Right lobe of liver (tissue), 6 donors: ENCODE results near the gene STK35. TPM values are rescaled to one million over a fixed set of nuclear protein-coding genes. Genes with fewer than 3 reads are reported as not detected.
A peak's percentile ranks its signal among the peaks of the same experiment; 100 is the strongest.

Experiments
- ATAC-seq, 4 donors: fragments of 200-7000 bp; cut with Tn5 transposase; one replicate each; pipeline ENCODE4 v1.9.1; 2020; ENCODE audit warnings: mild to moderate bottlenecking in 4 of 4, moderate library complexity in 4 of 4
- DNase-seq, 3 donors: peaks; one replicate each; pipeline ENCODE4 v3.0.0-alpha.2; 2020
- H3K27ac ChIP-seq, 3 donors: fragments of 200-600 bp; one replicate each; pipeline ENCODE4 v1.8.0; 2022
- H3K27me3 ChIP-seq, 2 donors: fragments of 200-600 bp; one replicate each; pipeline ENCODE4 v1.8.0; 2022
- H3K36me3 ChIP-seq, 4 donors: fragments of 200-600 bp; sonication (generic) in 1 of 4; one replicate each; pipeline versions ENCODE4 v1.5.1 to v1.8.0; 2017 to 2022; ENCODE audit warnings: control low read depth in 1 of 4
- H3K4me1 ChIP-seq, 4 donors: fragments of 200-600 bp; sonication (generic) in 1 of 4; one replicate each; pipeline versions ENCODE4 v1.5.1 to v1.8.0; 2017 to 2022; ENCODE audit warnings: control low read depth in 1 of 4
- H3K4me3 ChIP-seq, 3 donors: fragments of 200-600 bp; one replicate each; pipeline ENCODE4 v1.8.0; 2022
- H3K9me3 ChIP-seq, 4 donors: fragments of 200-600 bp; sonication (generic) in 1 of 4; one replicate each; pipeline versions ENCODE4 v1.5.1 to v1.8.0; 2017 to 2022; ENCODE audit warnings: control low read depth in 1 of 4
- POLR2A ChIP-seq: fragments of 450-650 bp; IDR thresholded peaks from one replicate; pipeline ENCODE4 v1.6.1; 2017; ENCODE audit warnings: antibody characterized with exemption, mild to moderate bottlenecking
- WGBS: methylation state at CpG from one replicate; pipeline ENCODE4 v1.1.6; 2018; ENCODE audit warnings: low coverage, low lambda C conversion rate; ENCODE audit not compliant: insufficient coverage; ENCODE audit errors: missing lambda C conversion rate; 5-methylcytosine and 5-hydroxymethylcytosine counted together
- intact Hi-C, 2 donors: fragments of 100-400 bp; cut with DNase I; formaldehyde crosslinking; loops; one replicate each; pipeline versions ENCODE4 v1.11.2 to v1.14.1; 2022
- total RNA-seq, 6 experiments: library from RNA; depleted of rRNA in 2 of 6; stranded (reverse); fragments of >200 nt in 2 of 6; fragmentation: NEBNext Ultra II Directional in 3 of 6; extraction: Animal tissue kit (Norgen Biotek cat#: 25700) in 3 of 6; gene quantifications; one replicate each; pipeline versions ENCODE4 v1.1.0 to v1.2.4, GENCODE V29; 2016 to 2023
- TF ChIP-seq, protein P1 (sequence below), 4 donors: fragments of 200-600 bp in 3 of 4; fragments of 450-650 bp in 1 of 4; IDR thresholded peaks; one replicate each; pipeline versions ENCODE4 v1.5.1 to v1.8.0; 2016 to 2022; ENCODE audit warnings: antibody characterized with exemption in 4 of 4, mild to moderate bottlenecking in 2 of 4
- donor health status: DM: no; HTN: yes; CAD: no.
- donor health status: DM: no; HTN: no; CAD: no.
- donor health status: DM: no; HTN: no; CAD: no.
- donor health status: DM: no; HTN: yes; CAD: no.
- donor health status: DM: no; HTN: yes; CAD: no.

STK35 gene
- total RNA-seq, 6 experiments from 2014 or later, result 6.0 to 12.7 (median 7.2) TPM

DNA sequence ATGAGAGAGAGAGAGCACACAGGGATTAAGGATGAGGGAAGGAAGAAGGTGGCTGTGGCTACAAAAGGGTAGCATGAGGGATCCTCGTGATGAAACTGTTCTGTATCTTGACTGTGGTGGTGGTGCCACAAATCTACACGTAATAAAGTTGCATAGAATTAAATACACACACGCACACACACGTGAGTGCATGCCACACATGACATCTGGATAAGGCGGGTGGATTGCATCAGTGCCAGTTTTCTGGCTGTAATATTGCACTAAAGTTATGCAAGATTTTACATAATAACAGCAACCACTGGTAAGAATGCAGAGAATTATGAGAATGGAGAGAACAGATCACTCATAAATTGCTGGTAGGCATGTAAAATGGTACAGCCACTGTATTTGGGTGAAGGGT is 16.9 kb upstream of the STK35 start:
- intact Hi-C loops, result no loop called here
- H3K36me3 ChIP-seq, result no peaks in the 10 kb centered on the region
- no peak for TF ChIP-seq POLR2A
- peak in 1 of 4 donors; percentile 37 for ATAC-seq
- no peak overlapping the region for H3K27ac ChIP-seq
- no peak for DNase-seq
- H3K9me3 ChIP-seq, result no peaks in the 10 kb centered on the region
- no peak overlapping the region for H3K4me3 ChIP-seq
- no peaks in the 10 kb centered on the region for H3K4me1 ChIP-seq
- H3K27me3 ChIP-seq, result no peaks in the 10 kb centered on the region
- WGBS, result 15% methylated on average over 5 of the region's 5 CpGs

DNA sequence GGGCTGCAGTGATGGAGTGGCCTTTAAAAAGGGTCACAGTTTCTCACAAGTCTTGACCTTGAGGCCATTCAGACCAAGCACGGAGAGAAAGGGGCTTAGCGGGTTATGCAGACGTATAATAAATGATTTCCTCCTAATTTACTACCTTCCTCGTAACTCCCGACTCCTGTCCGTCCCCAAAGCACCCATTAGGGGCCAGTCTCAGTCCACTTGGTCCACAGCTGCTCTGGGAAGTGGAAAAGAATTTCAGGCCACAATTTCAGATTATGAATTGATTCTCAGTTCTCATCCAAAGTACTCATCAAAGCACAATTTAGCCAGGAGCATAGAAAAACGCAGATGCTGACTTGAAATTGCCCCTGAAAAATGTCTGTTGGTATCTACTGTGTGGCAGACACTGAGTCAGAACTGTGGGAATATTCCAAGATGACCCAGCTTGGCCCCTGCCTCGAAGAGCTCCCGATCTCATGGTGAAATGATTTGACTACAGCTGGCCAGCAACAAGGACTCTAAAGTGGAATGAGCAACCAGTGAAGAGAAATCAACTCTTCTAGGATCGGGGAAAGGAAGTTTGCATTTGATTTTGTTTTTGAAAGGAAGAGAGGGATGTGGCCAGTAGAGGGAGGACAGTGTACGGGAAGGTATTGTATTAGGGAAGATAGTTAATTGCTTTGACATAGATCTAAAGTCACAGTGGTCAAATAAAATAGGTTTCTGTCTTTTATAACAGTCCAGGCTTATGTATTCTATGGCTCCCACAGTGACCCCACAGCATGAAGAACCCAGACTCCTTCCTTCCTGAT is 15.2 kb upstream of the STK35 start:
- no peak overlapping the region for H3K27ac ChIP-seq
- no peaks in the 10 kb centered on the region for H3K4me1 ChIP-seq
- no peaks in the 10 kb centered on the region for H3K36me3 ChIP-seq
- TF ChIP-seq, protein P1, sequence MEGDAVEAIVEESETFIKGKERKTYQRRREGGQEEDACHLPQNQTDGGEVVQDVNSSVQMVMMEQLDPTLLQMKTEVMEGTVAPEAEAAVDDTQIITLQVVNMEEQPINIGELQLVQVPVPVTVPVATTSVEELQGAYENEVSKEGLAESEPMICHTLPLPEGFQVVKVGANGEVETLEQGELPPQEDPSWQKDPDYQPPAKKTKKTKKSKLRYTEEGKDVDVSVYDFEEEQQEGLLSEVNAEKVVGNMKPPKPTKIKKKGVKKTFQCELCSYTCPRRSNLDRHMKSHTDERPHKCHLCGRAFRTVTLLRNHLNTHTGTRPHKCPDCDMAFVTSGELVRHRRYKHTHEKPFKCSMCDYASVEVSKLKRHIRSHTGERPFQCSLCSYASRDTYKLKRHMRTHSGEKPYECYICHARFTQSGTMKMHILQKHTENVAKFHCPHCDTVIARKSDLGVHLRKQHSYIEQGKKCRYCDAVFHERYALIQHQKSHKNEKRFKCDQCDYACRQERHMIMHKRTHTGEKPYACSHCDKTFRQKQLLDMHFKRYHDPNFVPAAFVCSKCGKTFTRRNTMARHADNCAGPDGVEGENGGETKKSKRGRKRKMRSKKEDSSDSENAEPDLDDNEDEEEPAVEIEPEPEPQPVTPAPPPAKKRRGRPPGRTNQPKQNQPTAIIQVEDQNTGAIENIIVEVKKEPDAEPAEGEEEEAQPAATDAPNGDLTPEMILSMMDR (IDR thresholded peaks at IDR 0.05), result no peak
- no peak for TF ChIP-seq POLR2A
- intact Hi-C loops, result no loop called here
- DNase-seq, result no peak
- no peaks in the 10 kb centered on the region for H3K27me3 ChIP-seq
- no peaks in the 10 kb centered on the region for H3K9me3 ChIP-seq
- WGBS, result 49% methylated on average over 9 of the region's 11 CpGs
- ATAC-seq, result no peak
- H3K4me3 ChIP-seq, result no peak overlapping the region

DNA sequence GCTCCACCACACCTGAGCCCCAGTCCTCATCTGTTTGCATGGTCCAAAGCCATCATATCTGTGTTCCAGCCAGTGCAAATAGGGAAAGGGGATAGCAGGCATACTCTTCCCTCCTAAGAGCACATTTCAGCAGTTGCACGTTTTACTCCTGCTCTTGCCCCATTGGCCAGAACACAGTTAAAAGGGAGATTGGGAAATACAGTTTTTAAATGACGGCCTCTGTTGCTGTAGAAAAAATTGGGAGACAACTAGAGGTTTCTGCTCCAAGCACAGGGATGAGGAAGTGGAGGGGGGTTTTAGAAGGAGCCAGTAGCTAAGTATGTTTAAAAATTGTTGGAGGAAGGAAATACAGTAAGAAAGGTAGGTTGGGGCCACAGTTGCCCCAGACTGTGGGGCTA is 14.6 kb upstream of the STK35 start:
- Histone ChIP-seq H3K4me3 (no peak overlapping the region), H3K4me1 (no peaks in the 10 kb centered on the region), H3K9me3 (no peaks in the 10 kb centered on the region), H3K27ac (no peak overlapping the region), H3K27me3 (no peaks in the 10 kb centered on the region), H3K36me3 (no peaks in the 10 kb centered on the region)
- TF ChIP-seq, protein P1 (IDR thresholded peaks at IDR 0.05), result no peak
- TF ChIP-seq POLR2A, result no peak
- no peak for ATAC-seq
- intact Hi-C loops, result no loop called here
- no peak for DNase-seq
- 39% methylated on average over 2 of the region's 2 CpGs for WGBS

DNA sequence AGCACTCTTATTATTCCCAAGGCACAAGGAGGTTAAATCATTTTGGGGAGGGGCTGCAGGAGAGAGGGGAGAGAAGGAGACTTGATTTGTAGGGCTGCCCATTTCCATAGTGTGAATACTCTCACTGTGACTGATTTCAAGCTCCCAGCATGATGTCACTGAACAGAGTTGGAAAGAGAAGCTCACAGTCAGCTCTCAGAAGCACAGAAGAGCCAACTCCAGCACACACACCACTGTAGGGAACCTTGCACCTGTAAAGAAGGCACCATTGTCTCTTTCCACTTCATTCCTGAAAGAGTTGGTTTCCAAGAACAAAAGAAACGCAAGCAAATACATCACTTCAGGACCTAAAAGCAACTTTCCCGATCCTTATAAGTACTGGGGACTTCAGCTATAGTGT is 12.7 kb upstream of the STK35 start:
- H3K4me3 ChIP-seq, result no peak overlapping the region
- H3K36me3 ChIP-seq, result no peaks in the 10 kb centered on the region
- DNase-seq (no peak), ATAC-seq (no peak)
- no peaks in the 10 kb centered on the region for H3K27me3 ChIP-seq
- no peak overlapping the region for H3K27ac ChIP-seq
- intact Hi-C loops, result no loop called here
- H3K4me1 ChIP-seq, result no peaks in the 10 kb centered on the region
- no peak for TF ChIP-seq POLR2A
- TF ChIP-seq, protein P1 (IDR thresholded peaks at IDR 0.05), result no peak
- 44% methylated on average over 2 of the region's 2 CpGs for WGBS
- no peaks in the 10 kb centered on the region for H3K9me3 ChIP-seq

DNA sequence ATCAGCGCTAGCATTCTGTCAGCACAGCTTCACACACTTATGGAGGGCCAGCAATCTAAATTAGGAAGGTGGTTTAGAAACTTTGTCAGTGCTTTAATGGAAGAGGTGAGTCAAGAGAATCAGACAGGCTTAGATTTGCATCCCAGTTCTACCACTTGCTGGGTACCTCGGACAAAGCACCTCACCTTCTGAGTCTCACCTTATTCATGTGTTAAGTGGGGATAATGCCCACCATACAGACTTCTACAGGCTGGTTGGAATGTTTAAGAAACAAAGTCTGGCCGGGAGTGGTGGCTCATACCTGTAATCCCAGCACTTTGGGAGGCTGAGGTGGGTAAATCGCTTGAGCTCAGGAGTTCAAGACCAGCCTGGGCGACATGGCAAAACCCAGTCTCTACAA is 12.2 kb upstream of the STK35 start:
- no peaks in the 10 kb centered on the region for H3K4me1 ChIP-seq
- 66% methylated on average over 2 of the region's 5 CpGs for WGBS
- no peak overlapping the region for H3K27ac ChIP-seq
- TF ChIP-seq POLR2A, result no peak
- TF ChIP-seq, protein P1 (IDR thresholded peaks at IDR 0.05), result no peak
- no peaks in the 10 kb centered on the region for H3K27me3 ChIP-seq
- intact Hi-C loops, result no loop called here
- DNase-seq (no peak), ATAC-seq (no peak)
- no peak overlapping the region for H3K4me3 ChIP-seq
- no peaks in the 10 kb centered on the region for H3K9me3 ChIP-seq
- no peaks in the 10 kb centered on the region for H3K36me3 ChIP-seq
